COR-L47 (cell line): Measurements from ENCODE around the gene NACAD.

ENCODE experiments used
- DNase-seq: peaks from one replicate; lab custom pipeline; 2025; lab: John Stamatoyannopoulos, UW

The NACAD gene

DNA sequence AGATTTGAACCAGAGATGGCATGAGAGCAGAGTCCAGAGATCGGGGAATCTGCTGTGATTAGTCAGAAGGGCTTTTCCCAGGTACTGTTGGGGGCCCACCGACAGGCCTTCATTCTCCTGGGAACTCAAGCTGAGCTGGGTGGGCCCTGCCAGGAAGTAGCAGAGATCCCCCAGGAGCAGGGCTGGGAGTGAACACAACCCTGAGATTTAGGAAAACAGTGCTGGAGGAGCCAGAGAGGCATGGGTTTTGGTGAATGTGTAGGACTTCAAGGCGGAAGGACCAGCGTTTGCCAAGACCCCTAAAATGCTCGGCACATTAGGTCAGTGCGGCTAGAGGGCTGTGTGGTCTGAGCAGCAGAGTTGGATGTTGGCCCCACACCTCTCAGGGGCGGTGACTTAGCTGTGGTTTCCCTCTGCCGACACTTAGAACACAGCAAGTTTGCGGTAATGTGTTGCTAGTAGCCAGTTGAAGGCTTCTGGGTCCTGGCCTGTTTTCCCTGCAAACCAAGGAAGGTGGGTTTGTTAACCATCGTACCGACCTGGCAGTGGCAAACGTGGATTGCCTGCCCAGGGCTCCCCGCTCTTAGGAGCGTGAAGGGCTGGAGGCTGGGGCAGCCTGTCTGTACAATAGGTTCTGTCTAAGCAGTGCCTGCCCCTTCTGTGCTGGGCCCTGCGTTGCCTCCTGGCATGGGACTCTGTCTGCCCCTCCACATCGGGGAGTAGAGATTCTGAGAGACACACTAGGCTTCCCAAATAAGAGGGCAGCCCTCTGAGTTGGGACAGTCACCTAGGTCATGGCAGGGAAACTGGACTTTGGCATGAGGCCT is 14.0 kb downstream of the NACAD start:
- no peak for DNase-seq

- DNase-seq = no peak
Measured at GRCh38 chr7:45073786-45074527, 14.8 kb downstream of the NACAD start.

GRCh38 chr7:45073031-45073785 is 15.6 kb downstream of the NACAD start:
- DNase-seq = no peak

GRCh38 chr7:45072131-45073030 is 16.4 kb downstream of the NACAD start:
- no peak for DNase-seq

- no peak for DNase-seq
Measured at GRCh38 chr7:45071528-45071927, 17.2 kb downstream of the NACAD start.

DNA sequence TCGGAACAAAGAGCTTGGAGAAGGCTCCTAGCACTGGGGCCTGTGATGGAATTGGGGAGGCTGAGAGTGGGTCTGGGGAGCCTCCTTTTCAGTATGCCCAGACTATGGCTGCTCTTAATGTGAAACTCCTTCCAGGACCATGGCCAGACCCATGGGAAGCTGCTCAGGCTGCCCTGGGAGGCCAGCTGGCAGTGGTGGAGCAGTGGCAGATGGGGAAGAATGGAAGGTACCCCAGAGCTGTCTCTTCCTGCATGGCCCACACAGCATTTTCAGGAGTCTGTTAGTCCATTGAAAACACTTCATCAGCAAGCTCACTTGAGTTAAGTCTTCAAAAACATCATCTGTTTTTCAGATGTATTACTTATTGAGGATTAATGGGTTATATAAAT is 18.5 kb downstream of the NACAD start:
- no peak for DNase-seq

GRCh38 chr7:45069444-45070253 is 19.1 kb downstream of the NACAD start:
- DNase-seq = no peak

DNA sequence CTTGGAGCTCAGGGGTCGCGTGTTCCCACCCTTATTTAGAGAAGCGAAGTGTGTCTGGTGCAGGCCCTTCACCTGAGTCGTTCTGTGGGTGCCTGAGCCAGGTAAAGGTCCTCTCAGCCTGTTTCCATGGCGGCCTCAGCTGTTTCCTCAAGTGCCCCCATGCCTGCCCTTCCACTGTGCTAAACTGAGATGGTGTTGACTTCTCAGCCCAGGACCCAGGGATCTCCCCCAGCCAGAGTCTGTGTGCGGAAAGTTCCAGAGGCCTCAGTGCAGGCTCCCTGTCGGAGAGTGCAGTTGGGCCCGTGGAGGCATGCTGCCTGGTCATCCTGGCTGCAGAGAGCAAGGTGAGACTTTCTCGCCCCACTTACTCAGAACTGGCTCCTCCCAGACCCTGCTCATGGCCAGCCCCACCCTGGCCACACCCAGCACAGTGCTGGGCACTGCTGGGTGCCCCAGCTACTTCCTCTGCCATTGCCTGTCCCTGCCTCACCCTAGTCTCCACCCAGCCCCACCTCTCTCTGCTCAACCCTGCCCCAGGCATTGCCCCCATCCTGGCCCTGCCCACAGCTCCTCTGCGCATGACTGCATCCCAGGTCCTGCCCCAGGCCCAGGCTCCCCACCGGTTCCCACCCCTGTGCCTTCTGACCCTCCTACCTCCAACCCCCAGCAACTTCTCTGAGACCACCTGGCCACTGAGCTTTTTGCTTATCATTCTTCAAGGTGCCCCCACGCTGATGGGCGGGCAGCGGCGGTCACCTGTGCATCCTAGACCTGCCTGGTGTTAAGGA is 20.3 kb downstream of the NACAD start:
- no peak for DNase-seq

DNA sequence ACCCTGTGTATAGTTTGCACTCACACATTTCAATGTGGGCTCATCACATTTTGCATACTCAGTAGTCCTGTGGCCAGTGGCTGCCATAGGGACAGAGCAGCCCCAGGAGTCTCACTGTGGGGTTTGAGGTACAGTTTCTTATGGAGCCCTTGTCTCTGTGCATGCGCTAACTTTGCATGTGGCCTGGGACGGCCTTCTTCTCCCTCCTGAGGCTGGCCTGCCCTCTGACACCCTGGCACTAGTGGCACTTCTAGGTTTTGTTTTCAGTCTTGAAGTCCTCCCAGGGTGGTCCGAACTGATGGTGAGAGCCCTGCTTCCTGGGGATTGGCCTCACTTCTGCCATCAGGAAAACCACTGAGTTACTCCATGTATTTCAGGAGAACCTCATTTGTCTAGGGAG is 21.2 kb downstream of the NACAD start:
- DNase-seq = no peak

DNA sequence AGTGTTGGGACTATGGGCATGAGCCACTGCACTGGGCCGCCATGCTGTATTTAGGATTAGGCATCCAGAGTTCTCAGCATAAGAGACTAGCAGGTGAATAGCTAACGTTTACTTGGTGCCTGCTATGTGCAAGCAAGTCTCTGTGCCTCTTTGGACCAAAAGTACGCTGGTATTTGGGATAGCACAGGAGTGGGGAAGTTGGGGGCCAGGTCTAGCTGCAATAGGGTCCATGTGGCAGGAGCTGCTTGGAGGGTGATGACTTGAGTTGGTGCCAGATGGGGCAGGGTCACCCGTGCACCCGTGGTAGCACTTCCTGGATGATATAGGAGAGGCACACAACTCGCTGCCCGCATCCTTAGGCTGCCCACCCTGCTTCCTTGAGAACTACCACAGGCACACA is 22.4 kb downstream of the NACAD start:
- no peak for DNase-seq

- no peak for DNase-seq
Measured at GRCh38 chr7:45065031-45065995, 23.5 kb downstream of the NACAD start.

DNA sequence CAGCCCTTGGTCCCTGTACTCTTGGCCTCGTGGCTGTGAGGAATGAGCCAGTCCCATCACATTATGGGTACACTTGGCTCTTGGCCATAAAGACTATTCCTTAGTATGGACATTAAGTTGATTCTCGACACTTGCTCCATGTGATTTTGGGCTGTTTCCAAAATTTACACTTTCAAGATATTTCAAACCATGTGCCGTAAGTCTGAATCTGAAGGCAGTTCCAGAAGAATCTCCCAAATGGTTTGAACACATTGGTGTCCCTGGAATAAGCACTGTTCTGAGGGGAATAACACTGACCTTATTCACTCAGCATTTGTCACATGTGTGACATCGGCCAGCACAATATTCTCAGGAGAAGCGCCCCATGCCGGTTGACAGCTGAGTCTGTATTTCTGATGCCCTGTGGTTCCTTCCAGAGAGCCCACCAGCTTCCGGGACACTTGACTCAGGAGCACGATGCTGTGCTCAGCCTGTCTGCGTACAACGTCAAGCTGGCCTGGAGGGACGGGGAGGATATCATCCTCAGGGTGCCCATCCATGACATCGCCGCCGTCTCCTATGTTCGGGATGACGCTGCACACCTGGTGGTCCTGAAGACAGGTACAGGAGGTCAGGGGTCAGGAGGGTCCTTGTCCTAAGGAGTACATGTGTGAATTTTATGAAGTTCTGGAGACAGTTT is 24.6 kb downstream of the NACAD start:
- no peak for DNase-seq

GRCh38 chr7:45061806-45062425 is 26.9 kb downstream of the NACAD start:
- no peak for DNase-seq

GRCh38 chr7:45061352-45061751 is 27.4 kb downstream of the NACAD start:
- no peak for DNase-seq

- no peak for DNase-seq
Measured at GRCh38 chr7:45060295-45060694, 28.5 kb downstream of the NACAD start.

GRCh38 chr7:45057878-45058277 is 30.9 kb downstream of the NACAD start:
- DNase-seq = no peak

- no peak for DNase-seq
Measured at GRCh38 chr7:45055594-45056219, 33.1 kb downstream of the NACAD start.
